ENCODE results near the gene SNF8. TPM values are rescaled to one million over a fixed set of nuclear protein-coding genes. Genes with fewer than 3 reads are reported as not detected.

The SNF8 gene
- polyA plus RNA-seq, 1 donor from 2014 or later = 171 TPM

DNA sequence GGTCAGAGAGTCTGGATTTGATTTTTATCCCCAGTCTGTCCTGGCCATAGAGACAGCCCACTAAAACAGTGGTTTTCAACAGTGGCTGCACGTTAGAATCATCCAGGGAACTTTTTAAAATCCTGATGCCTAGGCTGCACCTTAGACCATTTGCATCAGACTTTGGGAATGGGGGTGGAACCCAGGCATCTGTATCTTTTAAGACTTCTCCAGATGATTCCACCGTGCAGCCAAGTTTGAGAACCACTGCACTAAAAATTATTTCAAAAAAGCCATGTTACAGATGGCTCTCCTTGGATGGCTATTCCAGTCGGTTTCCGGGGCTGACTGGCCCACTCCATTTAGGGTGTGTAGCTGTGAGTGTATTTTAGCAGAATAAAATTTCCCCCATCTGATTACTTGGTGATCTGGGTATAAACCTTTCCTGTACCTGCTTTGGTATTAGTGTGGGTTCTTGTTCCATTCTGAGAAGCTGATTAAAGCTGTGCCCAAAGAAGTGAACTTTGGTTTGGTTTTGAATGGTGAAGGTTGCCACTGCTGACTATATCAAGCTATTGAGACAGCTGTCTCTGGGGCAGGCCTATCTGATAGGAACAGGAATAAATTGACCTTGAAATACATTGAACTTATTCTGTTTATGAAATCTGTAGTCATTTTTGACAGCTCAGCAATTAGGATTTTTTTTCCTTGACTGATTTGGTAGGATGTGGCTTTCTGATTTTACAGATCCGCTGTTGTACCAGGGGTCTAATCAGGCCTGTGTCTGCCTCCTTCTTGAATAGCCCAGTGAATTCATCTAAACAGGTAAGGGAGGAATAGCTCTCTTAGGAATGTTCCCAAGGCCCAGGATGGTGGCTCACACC lies 50.8 kb downstream of the SNF8 start:
- no peaks in the 10 kb centered on the region for H3K27me3 ChIP-seq (ENCODE audit: insufficient read depth, low read depth, low read length)
- H3F3A ChIP-seq (ENCODE audit: insufficient read depth, low read length, poor library complexity, severe bottlenecking) = peaks cover 6% of the 10 kb centered on the region
- peak overlapping the region; percentile 80 for H3K9ac ChIP-seq (ENCODE audit: low read length)
- TF ChIP-seq MXI1 (conservative IDR thresholded peaks at IDR 0.05; ENCODE audit: poor library complexity, severe bottlenecking) (no peak), TAF1 (IDR thresholded peaks at IDR 0.05; ENCODE audit: low read depth) (no peak), RAD21 (conservative IDR thresholded peaks at IDR 0.05) (no peak), EZH2 (IDR thresholded peaks at IDR 0.05; ENCODE audit: borderline replicate concordance, insufficient read depth, low read length, poor library complexity, severe bottlenecking) (no peak), POLR2AphosphoS5 (IDR thresholded peaks at IDR 0.05) (no peak), EP300 (conservative IDR thresholded peaks at IDR 0.05; ENCODE audit: poor library complexity, severe bottlenecking) (no peak), SMC3 (conservative IDR thresholded peaks at IDR 0.05; ENCODE audit: poor library complexity) (no peak)
- TF ChIP-seq, protein P1, sequence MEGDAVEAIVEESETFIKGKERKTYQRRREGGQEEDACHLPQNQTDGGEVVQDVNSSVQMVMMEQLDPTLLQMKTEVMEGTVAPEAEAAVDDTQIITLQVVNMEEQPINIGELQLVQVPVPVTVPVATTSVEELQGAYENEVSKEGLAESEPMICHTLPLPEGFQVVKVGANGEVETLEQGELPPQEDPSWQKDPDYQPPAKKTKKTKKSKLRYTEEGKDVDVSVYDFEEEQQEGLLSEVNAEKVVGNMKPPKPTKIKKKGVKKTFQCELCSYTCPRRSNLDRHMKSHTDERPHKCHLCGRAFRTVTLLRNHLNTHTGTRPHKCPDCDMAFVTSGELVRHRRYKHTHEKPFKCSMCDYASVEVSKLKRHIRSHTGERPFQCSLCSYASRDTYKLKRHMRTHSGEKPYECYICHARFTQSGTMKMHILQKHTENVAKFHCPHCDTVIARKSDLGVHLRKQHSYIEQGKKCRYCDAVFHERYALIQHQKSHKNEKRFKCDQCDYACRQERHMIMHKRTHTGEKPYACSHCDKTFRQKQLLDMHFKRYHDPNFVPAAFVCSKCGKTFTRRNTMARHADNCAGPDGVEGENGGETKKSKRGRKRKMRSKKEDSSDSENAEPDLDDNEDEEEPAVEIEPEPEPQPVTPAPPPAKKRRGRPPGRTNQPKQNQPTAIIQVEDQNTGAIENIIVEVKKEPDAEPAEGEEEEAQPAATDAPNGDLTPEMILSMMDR (IDR thresholded peaks at IDR 0.05; ENCODE audit: poor library complexity, severe bottlenecking) = no peak
- TF ChIP-seq, protein P2, sequence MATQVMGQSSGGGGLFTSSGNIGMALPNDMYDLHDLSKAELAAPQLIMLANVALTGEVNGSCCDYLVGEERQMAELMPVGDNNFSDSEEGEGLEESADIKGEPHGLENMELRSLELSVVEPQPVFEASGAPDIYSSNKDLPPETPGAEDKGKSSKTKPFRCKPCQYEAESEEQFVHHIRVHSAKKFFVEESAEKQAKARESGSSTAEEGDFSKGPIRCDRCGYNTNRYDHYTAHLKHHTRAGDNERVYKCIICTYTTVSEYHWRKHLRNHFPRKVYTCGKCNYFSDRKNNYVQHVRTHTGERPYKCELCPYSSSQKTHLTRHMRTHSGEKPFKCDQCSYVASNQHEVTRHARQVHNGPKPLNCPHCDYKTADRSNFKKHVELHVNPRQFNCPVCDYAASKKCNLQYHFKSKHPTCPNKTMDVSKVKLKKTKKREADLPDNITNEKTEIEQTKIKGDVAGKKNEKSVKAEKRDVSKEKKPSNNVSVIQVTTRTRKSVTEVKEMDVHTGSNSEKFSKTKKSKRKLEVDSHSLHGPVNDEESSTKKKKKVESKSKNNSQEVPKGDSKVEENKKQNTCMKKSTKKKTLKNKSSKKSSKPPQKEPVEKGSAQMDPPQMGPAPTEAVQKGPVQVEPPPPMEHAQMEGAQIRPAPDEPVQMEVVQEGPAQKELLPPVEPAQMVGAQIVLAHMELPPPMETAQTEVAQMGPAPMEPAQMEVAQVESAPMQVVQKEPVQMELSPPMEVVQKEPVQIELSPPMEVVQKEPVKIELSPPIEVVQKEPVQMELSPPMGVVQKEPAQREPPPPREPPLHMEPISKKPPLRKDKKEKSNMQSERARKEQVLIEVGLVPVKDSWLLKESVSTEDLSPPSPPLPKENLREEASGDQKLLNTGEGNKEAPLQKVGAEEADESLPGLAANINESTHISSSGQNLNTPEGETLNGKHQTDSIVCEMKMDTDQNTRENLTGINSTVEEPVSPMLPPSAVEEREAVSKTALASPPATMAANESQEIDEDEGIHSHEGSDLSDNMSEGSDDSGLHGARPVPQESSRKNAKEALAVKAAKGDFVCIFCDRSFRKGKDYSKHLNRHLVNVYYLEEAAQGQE (IDR thresholded peaks at IDR 0.05; ENCODE audit: borderline replicate concordance) = no peak
- peak overlapping the region; percentile 80 for H3K4me2 ChIP-seq (ENCODE audit: low read length)
- H2AFZ ChIP-seq (ENCODE audit: low read depth, low read length) = peak overlapping the region; percentile 30
- peak overlapping the region; percentile 82 for H3K4me3 ChIP-seq (ENCODE audit: low read length)
- peaks cover 11% of the 10 kb centered on the region for H3K79me2 ChIP-seq (replicated peaks; ENCODE audit: insufficient read depth, low read length)
- no peaks in the 10 kb centered on the region for H3K9me3 ChIP-seq (ENCODE audit: low read length)
- H3K27ac ChIP-seq (ENCODE audit: low read length) = peak overlapping the region; percentile 76
- H3K36me3 ChIP-seq (ENCODE audit: insufficient read depth, low read length) = no peaks in the 10 kb centered on the region
- no peaks in the 10 kb centered on the region for H3K9me2 ChIP-seq (ENCODE audit: insufficient read depth, low read length)
- no peaks in the 10 kb centered on the region for H4K20me1 ChIP-seq (ENCODE audit: insufficient read depth)

DNA sequence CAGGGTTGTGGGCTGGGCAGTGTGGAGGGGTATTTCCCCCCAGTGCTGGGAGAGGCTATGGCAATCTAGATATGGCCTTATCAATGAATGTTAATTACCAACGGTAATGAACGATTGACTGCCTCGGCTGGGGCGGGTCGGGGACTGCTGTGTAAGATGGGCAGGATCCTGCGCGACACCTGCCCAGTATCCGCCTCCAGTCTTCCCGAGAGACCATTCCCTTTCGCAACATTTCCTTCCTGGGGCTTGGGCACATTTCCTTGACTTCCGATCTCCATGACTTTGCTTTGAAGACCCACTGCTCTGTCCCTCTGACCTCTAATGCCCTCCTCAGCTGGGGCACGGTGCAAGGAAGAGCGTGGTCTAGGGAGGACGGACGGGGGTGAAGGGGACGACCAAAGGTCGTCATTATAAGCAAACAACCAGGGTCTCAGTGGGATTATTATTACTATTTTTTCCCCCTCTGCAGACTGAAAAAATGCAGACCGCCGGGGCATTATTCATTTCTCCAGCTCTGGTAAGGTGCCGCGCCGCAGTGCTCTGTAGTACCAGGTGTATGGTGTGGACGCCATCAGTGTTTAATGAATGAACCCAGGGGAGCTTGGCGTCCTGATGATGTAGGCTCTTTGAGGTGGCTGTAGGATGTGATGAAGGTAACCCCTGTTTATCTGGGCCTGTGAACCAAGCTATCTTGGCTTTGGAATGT lies 51.5 kb downstream of the SNF8 start:
- Histone ChIP-seq H2AFZ (ENCODE audit: low read depth, low read length) (peak overlapping the region; percentile 30), H3K9ac (ENCODE audit: low read length) (peak overlapping the region; percentile 80), H3K27ac (ENCODE audit: low read length) (peak overlapping the region; percentile 76)

More for the DNA sequence above, 51.5 kb downstream of the SNF8 start:
- TF ChIP-seq EZH2 (IDR thresholded peaks at IDR 0.05; ENCODE audit: borderline replicate concordance, insufficient read depth, low read length, poor library complexity, severe bottlenecking) = no peak
- peak; percentile 62 for TF ChIP-seq TAF1 (IDR thresholded peaks at IDR 0.05; ENCODE audit: low read depth)
- peak; percentile 49 for TF ChIP-seq SMC3 (conservative IDR thresholded peaks at IDR 0.05; ENCODE audit: poor library complexity)
- no peak for TF ChIP-seq EP300 (conservative IDR thresholded peaks at IDR 0.05; ENCODE audit: poor library complexity, severe bottlenecking)
- TF ChIP-seq, protein P1 (IDR thresholded peaks at IDR 0.05; ENCODE audit: poor library complexity, severe bottlenecking) = no peak
- peak; percentile 72 for TF ChIP-seq MXI1 (conservative IDR thresholded peaks at IDR 0.05; ENCODE audit: poor library complexity, severe bottlenecking)
- Histone ChIP-seq H3F3A (ENCODE audit: insufficient read depth, low read length, poor library complexity, severe bottlenecking) (peaks cover 6% of the 10 kb centered on the region), H3K4me3 (ENCODE audit: low read length) (peak overlapping the region; percentile 82), H3K36me3 (ENCODE audit: insufficient read depth, low read length) (no peaks in the 10 kb centered on the region), H3K27me3 (ENCODE audit: insufficient read depth, low read depth, low read length) (no peaks in the 10 kb centered on the region), H3K4me2 (ENCODE audit: low read length) (peak overlapping the region; percentile 80), H3K9me2 (ENCODE audit: insufficient read depth, low read length) (no peaks in the 10 kb centered on the region), H3K79me2 (replicated peaks; ENCODE audit: insufficient read depth, low read length) (peaks cover 11% of the 10 kb centered on the region), H4K20me1 (ENCODE audit: insufficient read depth) (no peaks in the 10 kb centered on the region), H3K9me3 (ENCODE audit: low read length) (no peaks in the 10 kb centered on the region)
